NT2/D1 (cell line): ENCODE data around the gene MUC4.

ENCODE experiments used
- YY1 ChIP-seq: IDR thresholded peaks from 2 replicates; pipeline ENCODE4 v1.6.1; 2011; ENCODE audit not compliant: insufficient read length, insufficient read depth
- ZNF274 ChIP-seq: IDR thresholded peaks from 2 replicates; pipeline ENCODE4 v1.6.1; 2011; ENCODE audit warnings: mild to moderate bottlenecking, low read depth, low read length

DNA sequence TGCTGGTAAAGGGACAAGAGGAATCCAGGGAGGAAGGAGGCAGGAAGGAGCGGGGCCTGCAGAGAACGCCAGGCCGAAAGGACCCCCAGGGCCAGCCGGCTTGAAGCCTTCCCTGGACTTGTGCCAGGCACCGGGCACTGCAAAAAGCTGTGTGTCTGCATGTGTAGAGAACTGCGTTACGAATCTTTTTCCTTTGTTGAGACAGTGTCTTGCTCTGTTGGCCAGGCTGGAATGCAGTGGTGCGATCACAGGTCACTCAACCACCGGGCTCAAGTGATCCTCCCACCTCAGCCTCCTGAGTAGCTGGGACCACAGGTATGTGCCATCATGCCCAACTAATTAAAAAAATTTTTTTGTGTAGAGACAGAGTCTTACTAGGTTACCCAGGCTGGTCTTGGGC, 17.0 kb upstream of the MUC4 start:
- TF ChIP-seq YY1 (no peak), ZNF274 (no peak)
